Thyroid gland (tissue), 4 donors: Measurements from ENCODE around the gene TEX44.

ENCODE experiments used
- CTCF ChIP-seq, 6 experiments: fragments of 200-600 bp in 3 of 6; fragments of 450-650 bp in 3 of 6; sonication (generic) in 3 of 6; IDR thresholded peaks; one replicate each; pipeline ENCODE4 v1.5.1; 2016 to 2019; ENCODE audit warnings: antibody characterized with exemption in 6 of 6, mild to moderate bottlenecking in 2 of 6, inconsistent platforms in 1 of 6, moderate library complexity in 1 of 6
- POLR2A ChIP-seq, 2 donors: fragments of 450-650 bp; IDR thresholded peaks; one replicate each; pipeline ENCODE4 v1.6.1; 2017; ENCODE audit warnings: antibody characterized with exemption in 2 of 2, mild to moderate bottlenecking in 2 of 2, moderate library complexity in 1 of 2

GRCh38 chr2:231606941-231607340 is 14.3 kb downstream of the TEX44 start:
- TF ChIP-seq CTCF (IDR thresholded peaks at IDR 0.05): no peak
- TF ChIP-seq POLR2A (IDR thresholded peaks at IDR 0.05): no peak
